ENCODE data around the gene VSTM4. TPM values are rescaled to one million over a fixed set of nuclear protein-coding genes. Genes with fewer than 3 reads are reported as not detected.

Gene VSTM4
- total and polyA plus RNA-seq, 9 of the 15 experiments (the other 6 are each of a cell fraction or from before 2014, with no cell fraction given) = 1.0 to 7.9 (median 3.0) TPM

DNA sequence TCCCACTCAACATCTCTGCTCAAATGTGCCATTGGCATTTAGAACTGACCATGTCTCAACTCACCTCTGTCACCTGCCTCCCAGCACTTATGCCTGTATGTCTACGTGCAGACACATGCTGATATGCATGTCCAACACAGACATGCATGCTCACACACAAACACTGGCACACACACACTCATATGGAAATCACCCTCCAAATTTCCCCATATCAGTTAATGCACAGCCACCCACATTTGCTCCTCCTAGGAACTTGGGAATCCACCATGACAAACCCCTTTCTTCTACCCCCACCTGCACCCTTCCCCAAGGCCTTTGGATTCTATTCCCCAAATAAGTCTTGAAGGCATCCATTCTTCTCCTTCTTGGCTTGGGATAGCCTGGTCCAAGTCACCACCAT, 14.1 kb upstream of the VSTM4 start (continued):
- TF ChIP-seq, protein P1, sequence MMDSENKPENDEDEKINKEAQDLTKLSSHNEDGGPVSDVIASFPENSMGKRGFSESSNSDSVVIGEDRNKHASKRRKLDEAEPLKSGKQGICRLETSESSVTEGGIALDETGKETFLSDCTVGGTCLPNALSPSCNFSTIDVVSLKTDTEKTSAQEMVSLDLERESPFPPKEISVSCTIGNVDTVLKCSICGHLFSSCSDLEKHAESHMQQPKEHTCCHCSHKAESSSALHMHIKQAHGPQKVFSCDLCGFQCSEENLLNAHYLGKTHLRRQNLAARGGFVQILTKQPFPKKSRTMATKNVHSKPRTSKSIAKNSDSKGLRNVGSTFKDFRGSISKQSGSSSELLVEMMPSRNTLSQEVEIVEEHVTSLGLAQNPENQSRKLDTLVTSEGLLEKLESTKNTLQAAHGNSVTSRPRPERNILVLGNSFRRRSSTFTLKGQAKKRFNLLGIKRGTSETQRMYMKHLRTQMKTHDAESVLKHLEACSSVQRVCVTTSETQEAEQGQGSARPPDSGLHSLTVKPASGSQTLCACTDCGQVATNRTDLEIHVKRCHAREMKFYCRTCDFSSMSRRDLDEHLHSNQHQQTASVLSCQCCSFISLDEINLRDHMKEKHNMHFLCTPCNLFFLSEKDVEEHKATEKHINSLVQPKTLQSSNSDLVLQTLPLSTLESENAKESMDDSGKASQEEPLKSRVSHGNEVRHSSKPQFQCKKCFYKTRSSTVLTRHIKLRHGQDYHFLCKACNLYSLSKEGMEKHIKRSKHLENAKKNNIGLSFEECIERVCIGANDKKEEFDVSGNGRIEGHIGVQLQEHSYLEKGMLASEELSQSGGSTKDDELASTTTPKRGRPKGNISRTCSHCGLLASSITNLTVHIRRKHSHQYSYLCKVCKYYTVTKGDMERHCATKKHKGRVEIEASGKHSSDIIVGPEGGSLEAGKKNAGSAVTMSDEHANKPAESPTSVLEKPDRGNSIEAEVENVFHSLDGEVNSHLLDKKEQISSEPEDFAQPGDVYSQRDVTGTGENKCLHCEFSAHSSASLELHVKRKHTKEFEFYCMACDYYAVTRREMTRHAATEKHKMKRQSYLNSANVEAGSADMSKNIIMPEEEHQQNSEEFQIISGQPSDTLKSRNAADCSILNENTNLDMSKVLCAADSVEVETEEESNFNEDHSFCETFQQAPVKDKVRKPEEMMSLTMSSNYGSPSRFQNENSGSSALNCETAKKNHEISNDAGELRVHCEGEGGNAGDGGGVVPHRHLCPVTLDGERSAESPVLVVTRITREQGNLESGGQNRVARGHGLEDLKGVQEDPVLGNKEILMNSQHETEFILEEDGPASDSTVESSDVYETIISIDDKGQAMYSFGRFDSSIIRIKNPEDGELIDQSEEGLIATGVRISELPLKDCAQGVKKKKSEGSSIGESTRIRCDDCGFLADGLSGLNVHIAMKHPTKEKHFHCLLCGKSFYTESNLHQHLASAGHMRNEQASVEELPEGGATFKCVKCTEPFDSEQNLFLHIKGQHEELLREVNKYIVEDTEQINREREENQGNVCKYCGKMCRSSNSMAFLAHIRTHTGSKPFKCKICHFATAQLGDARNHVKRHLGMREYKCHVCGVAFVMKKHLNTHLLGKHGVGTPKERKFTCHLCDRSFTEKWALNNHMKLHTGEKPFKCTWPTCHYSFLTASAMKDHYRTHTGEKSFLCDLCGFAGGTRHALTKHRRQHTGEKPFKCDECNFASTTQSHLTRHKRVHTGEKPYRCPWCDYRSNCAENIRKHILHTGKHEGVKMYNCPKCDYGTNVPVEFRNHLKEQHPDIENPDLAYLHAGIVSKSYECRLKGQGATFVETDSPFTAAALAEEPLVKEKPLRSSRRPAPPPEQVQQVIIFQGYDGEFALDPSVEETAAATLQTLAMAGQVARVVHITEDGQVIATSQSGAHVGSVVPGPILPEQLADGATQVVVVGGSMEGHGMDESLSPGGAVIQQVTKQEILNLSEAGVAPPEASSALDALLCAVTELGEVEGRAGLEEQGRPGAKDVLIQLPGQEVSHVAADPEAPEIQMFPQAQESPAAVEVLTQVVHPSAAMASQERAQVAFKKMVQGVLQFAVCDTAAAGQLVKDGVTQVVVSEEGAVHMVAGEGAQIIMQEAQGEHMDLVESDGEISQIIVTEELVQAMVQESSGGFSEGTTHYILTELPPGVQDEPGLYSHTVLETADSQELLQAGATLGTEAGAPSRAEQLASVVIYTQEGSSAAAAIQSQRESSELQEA (IDR thresholded peaks at IDR 0.05; ENCODE audit: low read depth) = no peak
- TF ChIP-seq NCOR1 (IDR thresholded peaks at IDR 0.05) = no peak
- TF ChIP-seq, protein P2, sequence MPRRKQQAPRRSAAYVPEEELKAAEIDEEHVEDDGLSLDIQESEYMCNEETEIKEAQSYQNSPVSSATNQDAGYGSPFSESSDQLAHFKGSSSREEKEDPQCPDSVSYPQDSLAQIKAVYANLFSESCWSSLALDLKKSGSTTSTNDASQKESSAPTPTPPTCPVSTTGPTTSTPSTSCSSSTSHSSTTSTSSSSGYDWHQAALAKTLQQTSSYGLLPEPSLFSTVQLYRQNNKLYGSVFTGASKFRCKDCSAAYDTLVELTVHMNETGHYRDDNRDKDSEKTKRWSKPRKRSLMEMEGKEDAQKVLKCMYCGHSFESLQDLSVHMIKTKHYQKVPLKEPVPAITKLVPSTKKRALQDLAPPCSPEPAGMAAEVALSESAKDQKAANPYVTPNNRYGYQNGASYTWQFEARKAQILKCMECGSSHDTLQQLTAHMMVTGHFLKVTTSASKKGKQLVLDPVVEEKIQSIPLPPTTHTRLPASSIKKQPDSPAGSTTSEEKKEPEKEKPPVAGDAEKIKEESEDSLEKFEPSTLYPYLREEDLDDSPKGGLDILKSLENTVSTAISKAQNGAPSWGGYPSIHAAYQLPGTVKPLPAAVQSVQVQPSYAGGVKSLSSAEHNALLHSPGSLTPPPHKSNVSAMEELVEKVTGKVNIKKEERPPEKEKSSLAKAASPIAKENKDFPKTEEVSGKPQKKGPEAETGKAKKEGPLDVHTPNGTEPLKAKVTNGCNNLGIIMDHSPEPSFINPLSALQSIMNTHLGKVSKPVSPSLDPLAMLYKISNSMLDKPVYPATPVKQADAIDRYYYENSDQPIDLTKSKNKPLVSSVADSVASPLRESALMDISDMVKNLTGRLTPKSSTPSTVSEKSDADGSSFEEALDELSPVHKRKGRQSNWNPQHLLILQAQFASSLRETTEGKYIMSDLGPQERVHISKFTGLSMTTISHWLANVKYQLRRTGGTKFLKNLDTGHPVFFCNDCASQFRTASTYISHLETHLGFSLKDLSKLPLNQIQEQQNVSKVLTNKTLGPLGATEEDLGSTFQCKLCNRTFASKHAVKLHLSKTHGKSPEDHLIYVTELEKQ (CRISPR knock-in tag; IDR thresholded peaks at IDR 0.05) = no peak
- TF ChIP-seq TRIM28 (IDR thresholded peaks at IDR 0.05) = no peak
- TF ChIP-seq ZNF384 (IDR thresholded peaks at IDR 0.05; ENCODE audit: low read depth, low read length) = no peak
- TF ChIP-seq MTA1 (IDR thresholded peaks at IDR 0.05; ENCODE audit: borderline replicate concordance) = no peak
- no peak for TF ChIP-seq ATF7 (IDR thresholded peaks at IDR 0.05)
- no peak for TF ChIP-seq RFX7 (CRISPR knock-in tag; IDR thresholded peaks at IDR 0.05)
- no peak for TF ChIP-seq ZNF778 (CRISPR knock-in tag; IDR thresholded peaks at IDR 0.05)
